Stimulated activated naive CD8-positive, alpha-beta T cell treated with anti-CD3 and anti-CD28 coated beads, Interleukin-15, amount 100 ng/mL, for 72 hours (primary cell): ENCODE results near the gene ANP32B.
"Not testable (repeated sequence)": the region's sequence is repeated elsewhere in the genome, so short reads cannot be mapped to it uniquely, and the experiment has no call there.

ENCODE experiments used
- ATAC-seq: fragments of 150-1000 bp; cut with Tn5 transposase; 2 replicates; pipeline ENCODE4 v1.10.0; 2021; ENCODE audit warnings: mild to moderate bottlenecking, moderate library complexity
- DNase-seq, 2 donors: peaks; one replicate each; pipeline ENCODE4 v3.0.0; 2021 to 2022
- H3K27ac Mint-ChIP-seq, 2 donors: one replicate each; pipeline ENCODE4 v1.8.0; 2022; ENCODE audit warnings: mild to moderate bottlenecking in 2 of 2, mixed read lengths in 2 of 2, moderate library complexity in 2 of 2
- H3K27me3 Mint-ChIP-seq: one replicate; pipeline ENCODE4 v1.8.0; 2022; ENCODE audit warnings: mixed read lengths
- H3K4me1 Mint-ChIP-seq: one replicate; pipeline ENCODE4 v1.8.0; 2022; ENCODE audit warnings: mild to moderate bottlenecking, mixed read lengths
- H3K4me3 Mint-ChIP-seq, 2 donors: one replicate each; pipeline ENCODE4 v1.8.0; 2022; ENCODE audit warnings: mild to moderate bottlenecking in 2 of 2, mixed read lengths in 2 of 2, moderate library complexity in 1 of 2
- H3K9me3 Mint-ChIP-seq, 2 donors: one replicate each; pipeline ENCODE4 v1.8.0; 2022; ENCODE audit warnings: mixed read lengths in 2 of 2

The ANP32B gene

DNA sequence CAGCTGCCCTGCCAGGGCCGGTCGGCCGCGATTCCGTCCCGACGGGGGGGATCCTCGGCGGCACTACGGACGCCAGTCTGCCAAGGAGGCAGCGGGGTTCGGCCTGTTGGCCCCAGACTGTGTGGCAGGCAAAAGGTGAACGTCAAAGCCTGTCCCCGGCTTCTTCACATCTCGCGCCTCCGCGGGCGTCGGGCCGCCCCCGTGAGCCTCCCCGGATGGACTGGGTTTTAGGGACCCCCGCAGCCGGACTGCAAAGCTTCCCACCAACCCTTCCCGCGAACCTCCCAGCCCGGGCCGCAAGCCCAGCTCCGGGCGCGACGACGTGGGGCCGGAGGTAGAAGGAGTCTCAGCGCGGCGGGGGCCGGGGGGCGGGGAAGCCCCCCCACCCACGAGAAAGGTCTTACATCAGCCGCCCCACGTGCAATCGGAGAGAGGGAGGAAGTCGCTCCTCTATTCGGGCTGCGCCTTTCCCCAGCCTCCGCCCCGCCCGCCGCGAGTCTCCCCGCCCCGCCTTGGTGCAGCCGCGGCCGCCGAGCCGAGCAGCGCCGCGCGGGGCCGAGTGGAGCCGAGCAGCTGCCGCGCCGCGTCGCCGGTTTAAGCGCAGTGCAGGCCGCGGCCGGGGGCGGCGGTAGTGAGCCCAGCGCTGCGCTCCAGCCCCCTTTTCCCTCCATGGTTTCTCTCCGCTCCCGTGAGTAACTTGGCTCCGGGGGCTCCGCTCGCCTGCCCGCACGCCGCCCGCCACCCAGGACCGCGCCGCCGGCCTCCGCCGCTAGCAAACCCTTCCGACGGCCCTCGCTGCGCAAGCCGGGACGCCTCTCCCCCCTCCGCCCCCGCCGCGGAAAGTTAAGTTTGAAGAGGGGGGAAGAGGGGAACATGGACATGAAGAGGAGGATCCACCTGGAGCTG, at the start of gene ANP32B:
TSS of gene ANP32B (plus strand) at position 659 of the 906 bp plus-strand sequence. CDS start at position 874, 215 bp downstream.
- ATAC-seq (peak; percentile 89), DNase-seq (peak; percentile 96 to 98)
- H3K27me3 Mint-ChIP-seq, result no peaks in the 10 kb centered on the region
- H3K27ac Mint-ChIP-seq, result peak within 1 kb of the TSS; percentile 97 to 99
- peak within 1 kb of the TSS; percentile 86 to 87 for H3K4me3 Mint-ChIP-seq
- H3K4me1 Mint-ChIP-seq, result peaks cover 65% of the 10 kb centered on the region
- no peaks in the 10 kb centered on the region for H3K9me3 Mint-ChIP-seq

DNA sequence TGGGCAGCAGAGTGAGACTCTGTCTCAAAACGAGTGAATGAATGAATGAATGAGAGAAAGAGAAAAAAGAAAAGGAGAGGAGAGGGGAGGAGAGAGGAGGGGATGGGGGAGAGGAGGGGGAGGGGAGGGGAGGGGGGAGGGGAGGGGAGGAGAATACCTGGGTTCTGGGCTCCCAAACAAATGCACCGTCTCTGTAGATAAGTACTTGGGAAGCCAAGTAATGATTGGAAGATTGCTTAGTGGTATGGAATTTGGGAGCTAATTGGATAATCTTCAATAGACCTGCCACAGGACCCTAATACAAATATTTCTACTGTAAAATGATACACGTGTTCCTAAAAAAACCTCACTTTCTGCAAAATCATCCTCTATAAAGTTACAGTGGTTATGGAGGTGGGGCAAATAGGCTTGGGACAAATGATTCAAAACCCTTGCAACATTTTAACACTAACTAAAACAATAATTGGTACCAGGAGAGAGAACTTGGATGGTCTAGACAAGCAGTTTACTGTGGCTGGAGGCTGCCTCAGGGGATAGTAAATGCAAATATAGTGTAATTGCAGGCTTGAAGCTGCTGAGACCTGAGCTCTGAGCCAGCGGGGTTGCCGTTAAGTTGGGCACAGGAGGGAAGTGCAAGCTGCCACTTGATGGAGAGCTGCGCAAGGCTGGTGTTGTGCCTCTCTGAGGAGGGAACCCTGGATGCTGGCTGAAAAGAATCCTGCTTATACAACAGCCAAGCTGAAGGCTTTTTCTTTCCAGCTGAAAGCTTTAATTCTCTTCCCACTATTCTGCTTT, 48.6 kb upstream of the ANP32B start:
- no peak for ATAC-seq
- no peak overlapping the region for H3K4me3 Mint-ChIP-seq
- no peak overlapping the region for H3K27ac Mint-ChIP-seq
- no peak for DNase-seq
- no peaks in the 10 kb centered on the region for H3K27me3 Mint-ChIP-seq
- H3K9me3 Mint-ChIP-seq, result no peaks in the 10 kb centered on the region
- H3K4me1 Mint-ChIP-seq, result peaks cover 65% of the 10 kb centered on the region

DNA sequence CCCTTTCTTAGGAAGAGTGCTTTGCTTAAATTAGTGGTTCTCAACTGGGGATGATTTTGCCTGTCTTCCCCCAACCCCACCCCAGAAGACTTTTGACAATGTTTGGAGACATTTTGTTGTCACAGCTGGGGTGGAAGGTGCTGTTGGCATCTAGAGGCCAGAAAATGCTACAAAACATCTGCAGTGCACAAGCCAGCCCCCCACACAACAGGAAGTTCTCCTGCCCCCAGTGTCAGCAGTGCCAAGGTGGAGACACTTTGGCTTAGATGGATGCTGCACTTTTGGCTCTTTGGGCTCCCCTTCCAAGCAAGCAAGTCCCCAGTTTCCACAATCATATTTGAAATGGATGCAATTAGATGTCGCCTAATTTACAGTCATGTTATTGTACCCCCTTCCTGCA, 47.9 kb upstream of the ANP32B start:
- Mint-ChIP-seq H3K27me3 (no peaks in the 10 kb centered on the region), H3K4me3 (no peak overlapping the region), H3K9me3 (no peaks in the 10 kb centered on the region), H3K4me1 (peaks cover 58% of the 10 kb centered on the region), H3K27ac (no peak overlapping the region)
- DNase-seq (no peak), ATAC-seq (no peak)

DNA sequence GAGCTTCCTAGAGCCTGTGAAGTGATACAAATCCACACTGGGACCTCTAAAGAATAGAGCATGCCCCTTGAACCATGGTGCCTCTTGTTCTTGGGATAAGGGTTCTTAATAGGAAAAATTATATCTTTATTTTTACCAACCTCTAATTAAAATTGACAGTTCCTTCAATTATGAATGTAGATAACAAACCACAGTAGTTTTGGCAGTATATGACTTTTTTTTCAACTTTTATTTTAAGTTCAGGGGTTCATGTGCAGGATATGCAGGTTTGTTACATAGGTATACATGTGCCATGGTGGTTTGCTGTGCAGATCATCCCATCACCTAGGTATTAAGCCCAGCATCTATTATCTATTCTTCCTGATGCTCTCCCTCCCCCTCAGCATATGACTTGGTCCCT, 46.1 kb upstream of the ANP32B start:
- H3K27ac Mint-ChIP-seq, result no peak overlapping the region
- DNase-seq (no peak), ATAC-seq (no peak)
- peaks cover 43% of the 10 kb centered on the region for H3K4me1 Mint-ChIP-seq
- H3K27me3 Mint-ChIP-seq, result no peaks in the 10 kb centered on the region
- no peaks in the 10 kb centered on the region for H3K9me3 Mint-ChIP-seq
- no peak overlapping the region for H3K4me3 Mint-ChIP-seq

DNA sequence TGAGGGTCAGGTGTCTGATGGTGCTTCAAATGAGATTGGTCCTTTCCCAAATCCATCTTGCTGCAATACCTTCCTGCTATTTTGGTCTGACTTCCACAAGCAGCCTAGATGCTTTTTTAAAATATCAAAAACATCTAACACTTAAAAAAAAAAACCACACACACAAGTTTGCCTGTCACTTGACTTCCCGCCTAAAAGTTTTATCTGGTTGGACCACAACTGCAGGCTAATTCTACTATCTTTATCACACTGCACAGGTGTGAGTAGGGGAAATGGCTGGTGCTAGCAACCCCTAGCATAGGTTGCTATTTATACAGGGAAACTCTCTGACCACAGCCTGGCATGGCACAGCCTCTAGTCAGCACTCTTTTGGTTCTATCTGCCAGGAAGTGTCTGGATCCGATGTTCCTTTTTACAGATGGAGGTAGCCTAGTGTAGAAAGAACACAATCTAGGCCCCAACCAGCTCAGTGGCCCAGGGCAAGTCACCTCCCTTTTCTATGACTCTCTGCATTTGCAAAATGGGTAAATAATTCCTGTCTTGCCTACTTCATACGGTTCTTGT, 45.0 kb upstream of the ANP32B start, which contains the start of gene HEMGN:
TSS of gene HEMGN (minus strand) at position 92 of the 564 bp plus-strand sequence. CDS start at position 56, 36 bp downstream.
- H3K4me3 Mint-ChIP-seq, result peak within 1 kb of the TSS; percentile 33 to 59

GRCh38 chr9:97940233-97940632, 42.9 kb upstream of the ANP32B start:
- ATAC-seq, result no peak
- no peak for DNase-seq
- no peak overlapping the region for H3K27ac Mint-ChIP-seq
- H3K4me3 Mint-ChIP-seq, result no peak overlapping the region
- no peaks in the 10 kb centered on the region for H3K9me3 Mint-ChIP-seq
- no peaks in the 10 kb centered on the region for H3K27me3 Mint-ChIP-seq
- peaks cover 26% of the 10 kb centered on the region for H3K4me1 Mint-ChIP-seq

More for the DNA sequence above, 45.0 kb upstream of the ANP32B start, which contains the start of gene HEMGN:
- peak; percentile 91 for ATAC-seq
- Mint-ChIP-seq H3K27ac (peak within 1 kb of the TSS; percentile 60 to 82), H3K4me1 (peaks cover 43% of the 10 kb centered on the region), H3K9me3 (no peaks in the 10 kb centered on the region), H3K27me3 (no peaks in the 10 kb centered on the region)
- DNase-seq, result peak in 1 of 2 donors; percentile 37

DNA sequence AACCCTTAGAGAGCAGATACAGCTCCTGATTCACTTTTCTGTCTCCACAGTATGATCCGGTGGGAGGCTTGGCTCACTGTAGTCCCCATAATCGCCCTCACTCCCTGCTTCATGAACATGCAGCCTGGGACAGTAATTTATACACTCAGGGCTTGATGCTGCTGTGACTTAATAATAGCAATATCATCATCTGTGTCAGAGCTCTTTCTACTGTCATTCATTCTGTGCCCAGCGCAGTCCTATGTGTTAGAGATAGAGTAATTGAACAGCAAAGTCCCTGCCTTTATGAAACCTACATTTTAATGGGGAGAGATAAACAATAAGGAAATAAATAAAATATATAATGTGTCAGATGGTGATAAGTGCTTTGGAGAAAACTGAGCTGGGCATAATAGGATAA, 42.4 kb upstream of the ANP32B start:
- Mint-ChIP-seq H3K27ac (no peak overlapping the region), H3K4me1 (peaks cover 21% of the 10 kb centered on the region), H3K27me3 (no peaks in the 10 kb centered on the region), H3K9me3 (no peaks in the 10 kb centered on the region), H3K4me3 (no peak overlapping the region)
- no peak for DNase-seq
- ATAC-seq, result no peak

GRCh38 chr9:97941323-97941722, 41.8 kb upstream of the ANP32B start:
- DNase-seq (no peak), ATAC-seq (no peak)
- H3K4me1 Mint-ChIP-seq, result peaks cover 15% of the 10 kb centered on the region
- no peak overlapping the region for H3K4me3 Mint-ChIP-seq
- no peaks in the 10 kb centered on the region for H3K9me3 Mint-ChIP-seq
- no peak overlapping the region for H3K27ac Mint-ChIP-seq
- H3K27me3 Mint-ChIP-seq, result no peaks in the 10 kb centered on the region

DNA sequence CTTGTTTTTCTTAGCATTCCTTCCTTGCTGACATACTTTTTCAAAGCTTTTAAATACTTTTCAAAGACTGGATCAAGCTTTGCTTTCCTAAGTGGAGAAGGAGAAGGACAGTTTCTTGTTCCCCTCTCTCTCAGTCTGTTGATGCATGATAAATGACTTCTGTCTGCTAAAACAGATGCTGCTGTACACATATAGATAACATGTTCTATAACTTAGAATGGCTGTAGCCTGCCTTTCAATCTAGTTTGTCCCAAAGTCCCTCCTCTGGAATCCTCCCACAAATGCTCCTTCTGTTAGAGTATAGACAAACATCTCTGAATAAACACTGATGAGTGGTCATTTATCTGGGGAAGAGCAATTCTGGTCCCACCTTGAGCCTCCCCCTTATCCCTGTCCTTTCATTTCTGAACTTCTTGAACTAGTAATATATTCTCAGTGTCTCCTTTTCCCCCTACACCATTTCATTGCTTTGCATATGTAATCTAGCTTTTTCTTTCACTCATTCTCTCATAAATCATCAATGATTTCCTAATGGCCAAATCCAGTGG, 39.8 kb upstream of the ANP32B start:
- H3K27me3 Mint-ChIP-seq, result no peaks in the 10 kb centered on the region
- no peak for DNase-seq
- peaks cover 6% of the 10 kb centered on the region for H3K4me1 Mint-ChIP-seq
- H3K9me3 Mint-ChIP-seq, result no peaks in the 10 kb centered on the region
- ATAC-seq, result no peak
- H3K27ac Mint-ChIP-seq, result no peak overlapping the region
- no peak overlapping the region for H3K4me3 Mint-ChIP-seq

DNA sequence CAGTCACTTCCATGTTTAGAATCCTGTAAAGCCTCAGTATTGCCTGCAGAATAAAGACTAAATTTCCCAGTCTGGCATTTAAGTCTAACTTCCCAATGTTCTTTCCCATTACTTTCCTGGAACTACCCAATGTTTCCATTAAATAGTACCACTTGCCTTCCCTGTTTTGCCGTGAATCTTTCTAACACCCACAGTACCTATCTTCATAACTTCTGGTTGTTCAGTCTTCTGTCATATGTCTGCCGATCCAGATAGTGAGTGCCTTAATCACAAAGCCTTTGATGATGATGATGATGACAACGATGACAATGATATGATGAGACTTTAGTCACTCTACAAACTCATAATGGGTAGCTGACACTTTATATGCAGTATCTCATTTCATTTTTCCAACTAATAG, 38.5 kb upstream of the ANP32B start:
- Mint-ChIP-seq H3K9me3 (no peaks in the 10 kb centered on the region), H3K27ac (no peak overlapping the region), H3K4me1 (no peaks in the 10 kb centered on the region), H3K4me3 (no peak overlapping the region), H3K27me3 (no peaks in the 10 kb centered on the region)
- DNase-seq, result no peak
- no peak for ATAC-seq

- not testable (repeated sequence) for H3K27ac Mint-ChIP-seq, DNase-seq, H3K27me3 Mint-ChIP-seq, ATAC-seq, H3K4me1 Mint-ChIP-seq, H3K4me3 Mint-ChIP-seq, H3K9me3 Mint-ChIP-seq
Measured at GRCh38 chr9:97945470-97945869, 37.7 kb upstream of the ANP32B start.

DNA sequence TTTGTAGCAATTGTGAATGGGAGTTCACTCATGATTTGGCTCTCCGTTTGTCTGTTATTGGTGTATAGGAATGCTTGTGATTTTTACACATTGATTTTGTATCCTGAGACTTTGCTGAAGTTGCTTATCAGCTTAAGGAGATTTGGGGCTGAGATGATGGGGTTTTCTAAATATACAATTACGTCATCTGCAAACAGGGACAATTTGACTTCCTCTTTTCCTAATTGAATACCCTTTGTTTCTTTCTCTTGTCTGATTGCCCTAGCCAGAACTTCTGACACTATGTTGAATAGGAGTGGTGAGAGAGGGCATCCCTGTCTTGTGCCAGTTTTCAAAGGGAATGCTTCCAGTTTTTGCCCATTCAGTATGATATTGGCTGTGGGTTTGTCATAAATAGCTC, 36.0 kb upstream of the ANP32B start:
- not testable (repeated sequence) for H3K27ac Mint-ChIP-seq, ATAC-seq

DNA sequence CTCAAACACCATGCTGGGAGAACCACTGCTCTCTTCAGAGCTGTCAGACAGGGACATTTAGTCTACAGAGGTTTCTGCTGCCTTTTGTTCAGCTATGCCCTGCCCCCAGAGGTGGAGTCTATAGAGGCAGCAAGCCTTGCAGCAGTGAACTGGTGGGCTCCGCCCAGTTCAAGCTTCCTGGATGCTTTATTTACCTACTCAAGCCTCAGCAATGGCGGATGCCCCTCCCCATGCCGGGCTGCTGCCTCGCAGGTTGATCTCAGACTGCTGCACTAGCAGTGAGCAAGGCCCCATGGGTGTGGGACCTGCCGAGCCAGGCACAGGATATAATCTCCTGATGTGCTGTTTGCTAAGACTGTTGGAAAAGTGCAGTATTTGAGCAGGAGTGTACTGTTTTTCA, 32.3 kb upstream of the ANP32B start:
- not testable (repeated sequence) for H3K27me3 Mint-ChIP-seq, ATAC-seq, H3K27ac Mint-ChIP-seq, DNase-seq, H3K4me3 Mint-ChIP-seq, H3K9me3 Mint-ChIP-seq, H3K4me1 Mint-ChIP-seq

More for the DNA sequence above, 36.0 kb upstream of the ANP32B start:
- H3K27me3 Mint-ChIP-seq, H3K4me3 Mint-ChIP-seq, H3K4me1 Mint-ChIP-seq, DNase-seq, H3K9me3 Mint-ChIP-seq: not testable (repeated sequence)

DNA sequence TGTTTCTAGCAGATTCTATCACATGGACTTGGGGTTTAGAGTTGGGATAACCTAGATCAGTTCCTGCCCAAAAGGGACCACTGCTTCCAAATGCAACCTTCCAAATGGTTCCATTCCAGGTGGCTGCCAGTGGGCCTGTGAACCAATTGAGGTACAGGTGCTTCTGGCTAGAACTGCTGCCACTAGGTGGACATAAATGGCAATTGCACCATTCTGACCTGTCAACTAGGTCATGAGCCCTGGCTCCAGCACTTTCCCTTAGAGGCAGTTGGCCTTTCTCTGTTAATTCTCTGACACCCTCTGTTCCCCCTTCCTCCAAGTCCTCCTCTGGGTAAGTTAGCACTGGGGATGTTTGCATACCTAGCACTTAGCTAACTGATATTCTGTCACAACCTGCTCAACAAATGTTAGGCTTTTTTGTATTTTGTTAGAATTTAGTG, 28.6 kb upstream of the ANP32B start:
- peak; percentile 96 for ATAC-seq
- peak; percentile 42 to 53 for DNase-seq
- no peak overlapping the region for H3K4me3 Mint-ChIP-seq
- peaks cover 0 to 7% of the 10 kb centered on the region in 2 donors for H3K9me3 Mint-ChIP-seq
- H3K27me3 Mint-ChIP-seq, result no peaks in the 10 kb centered on the region
- no peak overlapping the region for H3K27ac Mint-ChIP-seq
- peaks cover 12% of the 10 kb centered on the region for H3K4me1 Mint-ChIP-seq

DNA sequence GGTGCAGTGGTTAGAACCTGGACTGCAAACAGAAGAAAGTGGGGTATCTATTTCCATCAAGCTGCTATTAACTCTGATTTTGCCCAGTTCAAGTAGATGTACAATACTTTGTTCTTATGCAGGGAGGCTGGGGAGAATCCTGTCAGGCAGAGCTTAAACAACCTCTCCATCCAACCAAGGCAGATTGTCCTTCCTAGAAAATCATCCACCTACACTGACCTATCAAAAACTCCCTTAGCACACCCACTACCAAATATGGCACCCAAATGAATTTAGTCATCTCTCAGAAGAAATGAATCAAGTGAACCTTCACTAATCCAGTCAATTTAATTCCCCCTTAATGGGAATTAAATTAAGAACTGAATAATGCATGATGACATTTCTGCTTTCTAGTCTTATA, 26.8 kb upstream of the ANP32B start:
- Mint-ChIP-seq H3K4me1 (peaks cover 12% of the 10 kb centered on the region), H3K9me3 (no peaks in the 10 kb centered on the region), H3K27ac (no peak overlapping the region), H3K27me3 (no peaks in the 10 kb centered on the region), H3K4me3 (no peak overlapping the region)
- ATAC-seq, result no peak
- no peak for DNase-seq
